ENCODE data around the gene GTF3A. TPM values are rescaled to one million over a fixed set of nuclear protein-coding genes. Genes with fewer than 3 reads are reported as not detected.
"Not testable (repeated sequence)": the region's sequence is repeated elsewhere in the genome, so short reads cannot be mapped to it uniquely, and the experiment has no call there.

The GTF3A gene
- total RNA-seq, 2 donors from 2014 or later = 39.7 to 76.0 TPM

DNA sequence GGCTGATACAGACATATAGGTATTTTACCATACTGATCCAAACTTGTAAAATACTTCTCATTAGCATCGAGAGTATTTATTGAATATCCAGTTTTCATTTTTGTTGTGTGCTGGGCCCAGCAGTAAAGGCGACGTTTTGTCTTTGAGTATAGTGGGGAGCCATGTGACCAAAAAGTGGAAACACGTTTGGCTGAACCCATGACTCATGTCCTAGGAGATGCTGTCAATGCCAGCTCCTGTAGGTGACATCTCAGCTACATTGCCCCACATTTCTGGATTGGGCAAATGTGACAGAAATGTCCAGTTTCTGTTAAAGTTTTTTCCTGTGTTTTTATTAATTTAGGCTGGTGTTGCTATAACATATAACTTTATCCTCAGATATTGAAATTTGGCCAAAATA is 26.1 kb upstream of the GTF3A start:
- TF ChIP-seq, protein P1, sequence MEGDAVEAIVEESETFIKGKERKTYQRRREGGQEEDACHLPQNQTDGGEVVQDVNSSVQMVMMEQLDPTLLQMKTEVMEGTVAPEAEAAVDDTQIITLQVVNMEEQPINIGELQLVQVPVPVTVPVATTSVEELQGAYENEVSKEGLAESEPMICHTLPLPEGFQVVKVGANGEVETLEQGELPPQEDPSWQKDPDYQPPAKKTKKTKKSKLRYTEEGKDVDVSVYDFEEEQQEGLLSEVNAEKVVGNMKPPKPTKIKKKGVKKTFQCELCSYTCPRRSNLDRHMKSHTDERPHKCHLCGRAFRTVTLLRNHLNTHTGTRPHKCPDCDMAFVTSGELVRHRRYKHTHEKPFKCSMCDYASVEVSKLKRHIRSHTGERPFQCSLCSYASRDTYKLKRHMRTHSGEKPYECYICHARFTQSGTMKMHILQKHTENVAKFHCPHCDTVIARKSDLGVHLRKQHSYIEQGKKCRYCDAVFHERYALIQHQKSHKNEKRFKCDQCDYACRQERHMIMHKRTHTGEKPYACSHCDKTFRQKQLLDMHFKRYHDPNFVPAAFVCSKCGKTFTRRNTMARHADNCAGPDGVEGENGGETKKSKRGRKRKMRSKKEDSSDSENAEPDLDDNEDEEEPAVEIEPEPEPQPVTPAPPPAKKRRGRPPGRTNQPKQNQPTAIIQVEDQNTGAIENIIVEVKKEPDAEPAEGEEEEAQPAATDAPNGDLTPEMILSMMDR (IDR thresholded peaks at IDR 0.05) = no peak
- Histone ChIP-seq H3K4me1 (peaks cover 5% of the 10 kb centered on the region), H3K9ac (ENCODE audit: low read depth in 2 of 2, low read length in 2 of 2) (no peak overlapping the region), H3K9me3 (no peaks in the 10 kb centered on the region), H3K27me3 (no peaks in the 10 kb centered on the region), H3K4me3 (no peak overlapping the region), H3K36me3 (no peaks in the 10 kb centered on the region), H3K27ac (no peak overlapping the region)
- intact Hi-C loops (cut with DNase I) = no loop called here
- DNase-seq = no peak

DNA sequence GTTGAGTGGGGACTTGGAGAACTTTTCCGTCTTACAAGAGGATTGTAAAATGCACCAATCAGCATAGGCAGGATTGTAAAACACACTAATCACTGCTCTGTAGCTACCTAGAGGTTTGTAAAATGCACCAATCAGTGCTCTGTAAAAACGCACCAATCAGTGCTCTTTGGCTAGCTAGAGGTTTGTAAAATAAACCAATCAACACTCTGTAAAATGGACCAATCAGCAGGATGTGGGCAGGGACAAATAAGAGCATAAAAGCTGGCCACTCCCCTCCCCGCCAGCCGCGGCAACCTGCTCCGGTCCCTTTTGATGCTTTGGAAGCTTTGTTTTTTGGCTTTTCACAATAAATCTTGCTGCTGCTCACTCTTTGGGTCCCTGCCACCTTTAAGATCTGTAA is 24.0 kb upstream of the GTF3A start:
- DNase-seq; intact Hi-C loops (cut with DNase I); H3K4me3 ChIP-seq; H3K9me3 ChIP-seq; H3K4me1 ChIP-seq; H3K36me3 ChIP-seq; H3K27me3 ChIP-seq; H3K9ac ChIP-seq (ENCODE audit: low read depth in 2 of 2, low read length in 2 of 2): not testable (repeated sequence)
- H3K27ac ChIP-seq = peak overlapping the region; percentile 62

DNA sequence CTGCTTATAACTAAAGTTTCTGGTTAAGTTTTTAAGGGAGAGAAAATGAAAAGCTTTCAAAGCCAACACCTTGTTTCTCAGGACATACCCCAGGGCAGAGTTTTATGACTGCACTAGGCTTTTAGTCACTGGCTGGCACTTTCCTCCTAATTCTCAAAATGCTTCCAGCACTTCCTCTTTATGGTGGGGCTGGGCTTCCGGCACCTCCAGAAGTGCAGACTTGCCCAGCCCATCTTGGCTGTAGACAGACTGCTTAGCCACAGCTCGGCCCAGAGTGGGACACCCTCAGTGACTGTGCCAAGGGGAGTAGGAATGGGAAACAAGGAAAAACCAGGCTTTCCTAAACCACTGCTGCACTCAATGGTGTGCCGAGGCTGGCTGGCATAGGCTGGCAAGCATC is 23.2 kb upstream of the GTF3A start:
- intact Hi-C loops (cut with DNase I) = no loop called here
- Histone ChIP-seq H3K4me3 (no peak overlapping the region), H3K27ac (peak overlapping the region; percentile 62), H3K9ac (ENCODE audit: low read depth in 2 of 2, low read length in 2 of 2) (peak overlapping the region in 1 of 2 donors; percentile 35), H3K9me3 (no peaks in the 10 kb centered on the region), H3K27me3 (no peaks in the 10 kb centered on the region), H3K4me1 (peaks cover 8% of the 10 kb centered on the region), H3K36me3 (no peaks in the 10 kb centered on the region)
- peak; percentile 75 for DNase-seq
- TF ChIP-seq, protein P1 (IDR thresholded peaks at IDR 0.05) = no peak

DNA sequence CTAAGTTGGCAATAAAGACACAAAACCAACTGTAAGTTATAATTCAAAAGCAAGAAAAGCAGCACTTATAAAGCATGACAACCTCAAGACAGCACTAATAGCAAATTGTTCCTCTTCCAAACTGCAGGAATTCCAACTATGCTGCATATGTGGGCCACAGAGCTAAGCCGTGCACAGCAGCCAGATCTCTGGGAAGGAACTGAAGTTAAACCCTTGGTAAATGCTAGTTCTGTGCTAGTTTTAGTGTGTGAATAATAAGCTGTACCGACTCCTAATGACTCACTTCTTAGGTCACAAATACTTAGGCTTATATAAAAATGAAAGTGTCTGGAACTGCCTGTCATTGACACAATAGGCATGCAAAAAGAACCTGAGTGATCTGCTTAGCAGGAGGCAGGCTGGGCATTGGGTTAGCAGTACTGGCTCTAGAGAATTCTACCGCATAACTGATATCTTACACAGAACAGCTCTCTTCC is 21.2 kb upstream of the GTF3A start:
- Histone ChIP-seq H3K36me3 (no peaks in the 10 kb centered on the region), H3K27ac (peak overlapping the region; percentile 85), H3K4me1 (peaks cover 8% of the 10 kb centered on the region), H3K9me3 (no peaks in the 10 kb centered on the region), H3K4me3 (no peak overlapping the region), H3K27me3 (no peaks in the 10 kb centered on the region), H3K9ac (ENCODE audit: low read depth in 2 of 2, low read length in 2 of 2) (peak overlapping the region in 1 of 2 donors; percentile 75)
- intact Hi-C loops (cut with DNase I) = no loop called here
- TF ChIP-seq, protein P1 (IDR thresholded peaks at IDR 0.05) = no peak
- no peak for DNase-seq

DNA sequence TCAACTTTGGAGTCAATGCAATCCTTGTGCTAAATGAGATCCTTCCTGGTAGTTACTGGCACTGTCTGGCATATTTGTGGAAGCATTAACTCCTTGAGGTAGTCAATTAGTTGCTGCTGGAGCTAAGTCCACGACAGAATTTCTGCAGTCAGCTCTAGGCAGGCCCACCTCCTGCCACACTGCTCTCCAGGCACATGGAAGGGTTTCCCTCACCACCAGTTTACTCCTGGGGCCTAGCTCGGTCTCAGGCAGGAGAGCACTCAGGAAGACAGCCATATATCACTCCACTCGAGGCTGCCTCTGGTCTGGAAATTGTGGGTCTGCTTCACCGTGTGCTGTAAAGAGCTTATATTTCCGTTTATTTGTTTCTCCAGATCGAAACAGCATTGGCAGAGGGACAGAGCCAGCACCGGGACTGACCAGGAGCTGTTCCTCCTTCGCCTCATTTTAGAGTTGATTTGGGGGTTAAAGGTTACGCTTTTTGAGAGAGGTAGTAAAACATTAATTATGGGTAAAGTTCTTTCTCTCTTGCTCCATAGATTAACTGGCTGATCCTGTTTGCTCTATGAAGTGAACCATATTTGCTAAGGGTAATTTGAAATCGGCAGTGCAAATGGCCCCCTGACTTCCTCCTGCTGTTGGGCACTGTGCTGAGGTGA is 20.6 kb upstream of the GTF3A start:
- H3K9me3 ChIP-seq = no peaks in the 10 kb centered on the region
- no peaks in the 10 kb centered on the region for H3K36me3 ChIP-seq
- no peak overlapping the region for H3K4me3 ChIP-seq
- peaks cover 8% of the 10 kb centered on the region for H3K4me1 ChIP-seq
- TF ChIP-seq, protein P1 (IDR thresholded peaks at IDR 0.05) = no peak
- H3K27ac ChIP-seq = peak overlapping the region; percentile 85
- DNase-seq = peak; percentile 68
- peak overlapping the region; percentile 43 to 75 for H3K9ac ChIP-seq (ENCODE audit: low read depth in 2 of 2, low read length in 2 of 2)
- no peaks in the 10 kb centered on the region for H3K27me3 ChIP-seq
- intact Hi-C loops (cut with DNase I) = no loop called here

DNA sequence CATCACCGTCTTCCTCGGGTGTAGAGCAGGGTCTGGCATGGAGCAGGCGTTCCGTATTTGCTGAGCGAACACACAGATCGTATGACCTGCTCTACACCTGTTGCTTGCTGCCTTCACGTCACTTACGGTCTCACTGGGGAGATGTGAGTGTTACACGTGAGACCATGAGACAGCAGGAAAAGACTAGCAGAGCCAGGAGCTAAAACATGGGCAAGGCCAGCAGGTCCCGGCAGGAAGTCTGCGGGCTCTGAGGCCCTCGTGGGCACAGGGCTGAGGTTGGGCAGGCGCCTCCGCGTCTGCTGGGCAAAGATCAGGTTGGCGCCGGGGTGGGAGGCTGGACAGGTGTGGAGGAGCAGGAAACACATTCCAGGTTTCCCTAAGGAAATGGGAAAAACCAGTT is 19.7 kb upstream of the GTF3A start:
- peak overlapping the region in 1 of 2 donors; percentile 75 for H3K9ac ChIP-seq (ENCODE audit: low read depth in 2 of 2, low read length in 2 of 2)
- TF ChIP-seq, protein P1 (IDR thresholded peaks at IDR 0.05) = no peak
- H3K27me3 ChIP-seq = no peaks in the 10 kb centered on the region
- intact Hi-C loops (cut with DNase I) = no loop called here
- peaks cover 8% of the 10 kb centered on the region for H3K4me1 ChIP-seq
- peak; percentile 84 for DNase-seq
- H3K9me3 ChIP-seq = no peaks in the 10 kb centered on the region
- peak overlapping the region; percentile 85 for H3K27ac ChIP-seq
- no peaks in the 10 kb centered on the region for H3K36me3 ChIP-seq
- no peak overlapping the region for H3K4me3 ChIP-seq
